HG03571 (cell line): ENCODE results near the gene IFT25.

Source experiments
- ATAC-seq: cut with Tn5 transposase; IDR thresholded peaks from one replicate; pipeline ENCODE4 v1.9.1; 2021; ENCODE audit not compliant: unreplicated experiment

IFT25 gene

DNA sequence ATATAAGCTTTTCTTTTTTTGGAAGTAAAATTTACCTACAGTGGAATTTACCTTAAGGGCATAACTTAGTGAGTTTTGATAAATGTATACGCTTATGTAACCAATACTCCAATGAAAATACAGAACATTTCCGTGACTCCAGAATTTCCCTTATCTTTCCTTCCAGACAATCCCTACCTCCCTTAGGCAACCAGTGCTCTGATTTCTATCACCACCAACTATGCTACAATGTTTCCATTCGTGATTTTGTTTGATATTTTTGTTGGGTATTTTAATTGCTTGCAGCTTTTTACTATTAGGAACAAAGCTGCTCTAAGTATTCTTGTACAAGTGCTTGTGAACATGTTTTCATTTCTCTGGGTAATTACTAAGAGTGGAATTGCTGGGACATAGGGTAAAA, 14.6 kb downstream of the IFT25 start:
- no peak for ATAC-seq

DNA sequence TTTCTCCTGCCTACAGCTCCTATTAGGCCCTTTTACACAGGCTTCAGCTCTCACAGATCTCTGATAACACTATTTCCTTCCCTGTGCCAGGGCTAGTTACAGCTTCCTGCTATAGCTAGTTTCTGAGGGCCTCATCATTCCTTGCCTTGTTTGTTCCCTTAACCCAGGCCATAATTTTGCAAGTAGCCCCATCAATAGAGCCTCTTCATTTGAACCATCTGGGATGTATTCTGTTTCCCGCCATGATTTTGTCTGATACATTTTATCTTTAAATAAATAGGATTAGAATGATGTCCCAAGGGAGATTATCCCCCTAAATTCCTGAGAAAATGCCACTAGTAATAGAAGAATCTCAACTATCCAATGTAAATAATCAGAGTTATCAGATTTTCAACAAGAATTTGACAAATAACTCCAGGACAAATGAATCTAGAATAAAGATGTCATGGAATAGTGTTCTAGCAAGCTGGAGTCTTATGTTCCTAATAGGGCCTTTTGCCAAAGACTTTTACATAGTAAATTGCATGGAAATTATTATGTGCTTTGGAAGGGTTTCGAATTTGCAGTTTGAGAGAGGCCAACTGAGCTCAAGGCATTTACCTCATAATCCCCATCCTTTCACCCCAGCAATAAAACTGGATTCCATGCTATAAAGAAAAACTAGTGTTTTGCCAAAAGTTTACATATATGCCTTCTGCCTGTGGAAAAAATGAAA, 16.1 kb downstream of the IFT25 start:
- no peak for ATAC-seq

- ATAC-seq: no peak
Observed at GRCh38 chr1:53927376-53927881, 18.1 kb downstream of the IFT25 start.

DNA sequence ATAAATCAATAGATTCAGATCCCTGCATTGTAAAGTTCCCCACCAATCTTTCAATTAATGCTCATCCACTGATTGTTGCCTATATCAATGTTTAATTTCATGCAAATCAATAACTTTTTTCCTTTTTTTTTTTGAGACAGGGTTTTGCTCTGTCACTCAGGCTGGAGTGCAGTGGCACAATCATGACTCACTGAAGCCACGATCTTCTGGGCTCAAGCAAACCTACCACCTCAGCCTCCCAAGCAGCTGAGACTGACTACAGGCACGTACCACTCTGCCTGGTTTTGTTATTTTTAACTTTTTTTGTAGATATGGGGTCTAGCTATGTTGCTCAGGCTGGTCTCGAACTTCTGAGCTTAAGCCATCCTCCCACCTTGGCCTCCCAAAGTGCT, 25.8 kb downstream of the IFT25 start:
- ATAC-seq: no peak

DNA sequence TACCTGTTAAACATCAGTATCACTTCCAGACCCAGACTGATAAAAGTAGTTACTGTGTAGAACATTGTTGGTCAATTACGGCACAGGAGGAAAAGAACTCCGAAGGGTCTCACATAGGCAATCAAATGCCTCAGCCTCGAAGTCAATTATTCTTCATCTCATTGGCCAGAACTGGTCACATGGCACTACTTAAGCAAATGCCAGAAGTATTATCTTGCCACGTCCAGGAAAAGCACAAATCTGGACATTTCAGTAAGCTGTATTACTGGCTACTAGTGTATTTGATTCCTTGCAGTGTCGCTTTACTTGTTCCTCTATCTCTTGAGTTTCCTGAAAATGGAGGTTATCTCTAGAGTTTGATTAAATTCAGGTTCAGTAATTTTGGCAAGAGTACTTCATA, 27.2 kb downstream of the IFT25 start:
- no peak for ATAC-seq

- ATAC-seq: no peak
Observed at GRCh38 chr1:53913352-53914033, 32.0 kb downstream of the IFT25 start.

DNA sequence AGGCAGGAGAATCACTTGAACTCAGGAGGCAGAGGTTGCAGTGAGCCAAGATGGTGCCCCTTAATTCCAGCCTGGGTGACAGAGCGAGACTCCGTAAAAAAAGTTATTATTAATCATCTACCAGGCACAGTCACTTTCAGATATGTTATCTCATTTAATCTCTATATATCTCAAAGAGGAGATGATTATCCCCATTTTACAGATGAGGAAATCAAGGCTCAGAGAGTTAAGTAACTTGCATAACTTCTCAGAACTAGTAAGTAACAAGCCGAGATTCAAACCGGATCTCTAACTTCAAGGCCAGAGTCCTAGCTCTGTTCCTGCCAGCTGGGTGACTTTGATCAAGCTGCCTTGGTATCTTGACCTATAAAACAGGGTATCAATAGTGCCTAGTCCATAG, 34.1 kb downstream of the IFT25 start:
- ATAC-seq: no peak

- no peak for ATAC-seq
Observed at GRCh38 chr1:53909946-53910345, 35.6 kb downstream of the IFT25 start.

DNA sequence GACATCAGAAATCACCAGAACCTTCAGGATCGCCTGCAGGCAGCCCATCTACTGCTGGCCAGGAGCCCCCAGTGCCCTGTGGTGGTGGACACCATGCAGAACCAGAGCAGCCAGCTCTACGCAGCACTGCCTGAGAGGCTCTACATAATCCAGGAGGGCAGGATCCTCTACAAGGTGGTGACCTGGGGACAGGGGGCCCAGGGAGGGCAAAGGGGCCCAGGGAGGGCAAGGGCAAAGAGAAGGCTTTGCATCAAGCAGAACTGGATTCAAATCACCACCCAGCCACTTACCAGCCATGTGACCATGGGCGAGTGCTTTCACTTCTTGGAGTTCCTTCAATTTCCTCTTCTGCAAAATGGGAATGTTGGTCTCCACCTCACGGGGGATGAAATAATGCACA, 39.4 kb downstream of the IFT25 start:
- no peak for ATAC-seq

DNA sequence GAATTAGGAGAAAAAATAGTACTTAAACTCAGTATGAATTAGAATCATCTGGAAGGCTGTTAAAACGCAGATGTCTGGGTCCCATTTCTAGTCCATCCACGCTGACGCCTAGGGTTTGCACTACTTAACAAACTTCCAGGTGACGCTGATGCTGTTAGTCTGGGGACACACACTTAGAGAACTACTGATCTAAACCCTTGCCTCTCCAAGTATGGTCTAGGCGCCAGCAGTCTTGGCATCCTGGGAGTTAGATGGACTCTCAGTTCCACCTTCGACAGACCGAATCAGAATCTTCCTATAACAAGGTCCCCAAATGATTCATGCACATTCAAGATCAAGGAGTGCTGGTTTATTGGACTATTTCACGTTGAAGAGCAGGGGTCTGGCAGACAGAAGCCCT, 40.0 kb downstream of the IFT25 start:
- ATAC-seq: no peak

GRCh38 chr1:53902235-53903138, 43.0 kb downstream of the IFT25 start:
- no peak for ATAC-seq

DNA sequence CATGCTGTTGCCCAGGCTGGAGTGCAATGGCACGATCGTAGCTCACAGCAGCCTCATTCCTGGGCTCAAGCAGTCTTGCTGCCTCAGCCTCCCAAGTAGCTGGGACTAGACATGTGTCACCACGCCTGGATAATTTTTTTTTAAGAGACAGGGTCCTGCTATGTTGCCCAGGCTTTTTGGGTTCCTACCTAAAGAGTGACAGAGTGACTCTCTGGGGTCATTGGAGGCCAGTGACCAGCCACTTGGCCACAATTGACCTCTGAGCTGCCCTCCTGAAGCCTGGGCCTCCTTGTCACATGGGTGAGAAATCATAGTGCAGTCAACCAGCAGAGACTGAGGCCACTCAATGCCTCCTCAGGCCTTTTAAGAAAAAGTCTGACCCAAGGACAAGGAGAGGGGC, 45.8 kb downstream of the IFT25 start:
- no peak for ATAC-seq

DNA sequence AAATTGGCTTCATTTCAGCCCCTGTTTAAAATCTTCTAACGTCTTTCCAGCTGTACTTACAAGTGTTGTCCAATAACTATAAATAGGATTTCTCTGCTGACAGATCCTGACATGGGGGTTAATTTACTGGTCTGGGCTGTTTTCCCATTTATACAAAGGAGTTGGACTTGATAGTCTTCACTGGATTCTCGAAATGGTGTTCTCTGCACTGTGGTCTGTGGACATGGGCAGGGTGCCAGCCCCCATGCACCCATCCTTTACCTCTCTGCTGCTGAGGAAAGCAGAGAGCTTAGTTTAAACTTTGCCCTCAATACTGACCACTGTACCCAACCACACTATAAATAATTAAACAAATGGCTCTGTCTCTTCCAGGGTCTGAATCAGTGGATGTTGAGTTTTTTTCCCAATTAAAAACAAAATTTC, 46.3 kb downstream of the IFT25 start:
- no peak for ATAC-seq

GRCh38 chr1:53896635-53897229, 48.8 kb downstream of the IFT25 start:
- ATAC-seq: no peak

GRCh38 chr1:53895421-53895820, 50.1 kb downstream of the IFT25 start:
- ATAC-seq: no peak

- no peak for ATAC-seq
Observed at GRCh38 chr1:53894644-53895043, 50.9 kb downstream of the IFT25 start.

- ATAC-seq: no peak
Observed at GRCh38 chr1:53893999-53894636, 51.4 kb downstream of the IFT25 start, which contains the start of gene DIO1. DIO1 (plus strand) TSS chr1:53894187; CDS start chr1:53894211, 24 bp downstream.

GRCh38 chr1:53892911-53893310, 52.6 kb downstream of the IFT25 start:
- no peak for ATAC-seq

GRCh38 chr1:53891678-53892077, 53.8 kb downstream of the IFT25 start:
- no peak for ATAC-seq

GRCh38 chr1:53891018-53891417, 54.5 kb downstream of the IFT25 start:
- no peak for ATAC-seq

DNA sequence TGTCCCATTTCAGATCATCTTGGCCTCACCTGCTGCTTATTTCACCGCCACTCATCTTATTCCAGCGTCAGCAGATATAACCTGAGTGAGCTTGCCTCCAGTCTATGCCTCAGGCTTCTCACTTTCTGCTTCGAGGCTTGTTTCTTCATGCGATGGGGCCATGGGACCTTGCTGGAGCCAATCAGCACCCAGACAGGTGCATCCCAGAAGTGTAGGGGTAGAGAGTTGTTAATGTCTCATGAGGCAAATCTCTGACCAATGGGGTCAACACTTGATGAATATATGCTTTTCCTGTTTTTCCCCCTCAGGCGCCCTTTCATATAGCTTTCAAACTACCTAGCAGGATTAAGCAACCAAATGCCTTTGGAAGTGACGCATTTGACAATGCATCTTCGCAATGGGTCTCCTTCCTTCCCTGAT, 55.0 kb downstream of the IFT25 start:
- ATAC-seq: no peak
